HUES48 (cell line): ENCODE results near the gene JHY.
"Not testable (repeated sequence)": the region's sequence is repeated elsewhere in the genome, so short reads cannot be mapped to it uniquely, and the experiment has no call there.

ENCODE experiments used
- H3K27ac ChIP-seq: one replicate; pipeline ENCODE4 v1.7.0; 2013; ENCODE audit warnings: low read depth, low read length, inconsistent platforms
- H3K27me3 ChIP-seq: 2 replicates; pipeline ENCODE4 v1.6.1; 2013; ENCODE audit warnings: mild to moderate bottlenecking, low read length; ENCODE audit not compliant: control insufficient read depth, insufficient read depth
- H3K36me3 ChIP-seq: 2 replicates; pipeline ENCODE4 v1.6.1; 2013; ENCODE audit warnings: low read length; ENCODE audit not compliant: control insufficient read depth, insufficient read depth
- H3K4me1 ChIP-seq: 2 replicates; pipeline ENCODE4 v1.6.1; 2013; ENCODE audit warnings: mild to moderate bottlenecking, low read length; ENCODE audit not compliant: control insufficient read depth, insufficient read depth
- H3K4me3 ChIP-seq: 2 replicates; pipeline ENCODE4 v1.5.1; 2013; ENCODE audit warnings: mild to moderate bottlenecking, low read depth, low read length
- H3K9ac ChIP-seq: 2 replicates; pipeline ENCODE4 v1.6.1; 2013; ENCODE audit warnings: mild to moderate bottlenecking, low read depth, low read length, moderate library complexity
- H3K9me3 ChIP-seq: 2 replicates; pipeline ENCODE4 v1.6.1; 2013; ENCODE audit warnings: low read length; ENCODE audit not compliant: control insufficient read depth, insufficient read depth

JHY gene

GRCh38 chr11:122852074-122852795 lies 30.3 kb upstream of the JHY start:
- Histone ChIP-seq H3K27me3 (no peaks in the 10 kb centered on the region), H3K4me1 (peaks cover 14% of the 10 kb centered on the region), H3K27ac (no peak overlapping the region), H3K4me3 (no peak overlapping the region), H3K9me3 (no peaks in the 10 kb centered on the region), H3K36me3 (no peaks in the 10 kb centered on the region), H3K9ac (no peak overlapping the region)

GRCh38 chr11:122852796-122853160 lies 29.8 kb upstream of the JHY start:
- no peak overlapping the region for H3K4me3 ChIP-seq
- no peaks in the 10 kb centered on the region for H3K27me3 ChIP-seq
- H3K9ac ChIP-seq = no peak overlapping the region
- no peak overlapping the region for H3K27ac ChIP-seq
- no peaks in the 10 kb centered on the region for H3K36me3 ChIP-seq
- peaks cover 14% of the 10 kb centered on the region for H3K4me1 ChIP-seq
- H3K9me3 ChIP-seq = no peaks in the 10 kb centered on the region

- Histone ChIP-seq H3K27me3 (no peaks in the 10 kb centered on the region), H3K9ac (no peak overlapping the region), H3K27ac (no peak overlapping the region), H3K4me1 (peaks cover 14% of the 10 kb centered on the region), H3K9me3 (no peaks in the 10 kb centered on the region), H3K36me3 (no peaks in the 10 kb centered on the region), H3K4me3 (no peak overlapping the region)
These were observed 29.3 kb upstream of the JHY start for GRCh38 chr11:122853261-122853660.

- no peaks in the 10 kb centered on the region for H3K27me3 ChIP-seq
- no peaks in the 10 kb centered on the region for H3K36me3 ChIP-seq
- H3K27ac ChIP-seq = no peak overlapping the region
- H3K9ac ChIP-seq = no peak overlapping the region
- no peak overlapping the region for H3K4me3 ChIP-seq
- no peaks in the 10 kb centered on the region for H3K9me3 ChIP-seq
- peaks cover 14% of the 10 kb centered on the region for H3K4me1 ChIP-seq
These were observed 28.6 kb upstream of the JHY start for GRCh38 chr11:122853971-122854446.

GRCh38 chr11:122861631-122862030 lies 20.9 kb upstream of the JHY start:
- no peaks in the 10 kb centered on the region for H3K4me1 ChIP-seq
- no peaks in the 10 kb centered on the region for H3K9me3 ChIP-seq
- H3K9ac ChIP-seq = no peak overlapping the region
- no peak overlapping the region for H3K27ac ChIP-seq
- H3K27me3 ChIP-seq = no peaks in the 10 kb centered on the region
- H3K36me3 ChIP-seq = no peaks in the 10 kb centered on the region
- H3K4me3 ChIP-seq = no peak overlapping the region

- Histone ChIP-seq H3K4me3 (no peak overlapping the region), H3K9me3 (no peaks in the 10 kb centered on the region), H3K4me1 (no peaks in the 10 kb centered on the region), H3K27ac (no peak overlapping the region), H3K36me3 (no peaks in the 10 kb centered on the region), H3K9ac (no peak overlapping the region), H3K27me3 (no peaks in the 10 kb centered on the region)
These were observed 20.5 kb upstream of the JHY start for GRCh38 chr11:122862091-122862490.

- not testable (repeated sequence) for H3K4me3 ChIP-seq, H3K4me1 ChIP-seq, H3K9me3 ChIP-seq, H3K36me3 ChIP-seq, H3K9ac ChIP-seq, H3K27ac ChIP-seq, H3K27me3 ChIP-seq
These were observed 19.4 kb upstream of the JHY start for GRCh38 chr11:122863154-122863553.

- Histone ChIP-seq H3K4me1 (no peaks in the 10 kb centered on the region), H3K36me3 (no peaks in the 10 kb centered on the region), H3K27ac (no peak overlapping the region), H3K27me3 (no peaks in the 10 kb centered on the region), H3K9me3 (no peaks in the 10 kb centered on the region), H3K9ac (no peak overlapping the region), H3K4me3 (no peak overlapping the region)
These were observed 18.7 kb upstream of the JHY start for GRCh38 chr11:122863704-122864326.

GRCh38 chr11:122864386-122865115 lies 18.0 kb upstream of the JHY start:
- no peaks in the 10 kb centered on the region for H3K9me3 ChIP-seq
- no peak overlapping the region for H3K4me3 ChIP-seq
- H3K27ac ChIP-seq = no peak overlapping the region
- no peak overlapping the region for H3K9ac ChIP-seq
- no peaks in the 10 kb centered on the region for H3K36me3 ChIP-seq
- H3K27me3 ChIP-seq = no peaks in the 10 kb centered on the region
- no peaks in the 10 kb centered on the region for H3K4me1 ChIP-seq

GRCh38 chr11:122869622-122870021 lies 12.9 kb upstream of the JHY start:
- Histone ChIP-seq H3K4me3 (no peak overlapping the region), H3K9ac (no peak overlapping the region), H3K27ac (no peak overlapping the region), H3K36me3 (no peaks in the 10 kb centered on the region), H3K9me3 (no peaks in the 10 kb centered on the region), H3K27me3 (no peaks in the 10 kb centered on the region), H3K4me1 (no peaks in the 10 kb centered on the region)

GRCh38 chr11:122871302-122871701 lies 11.3 kb upstream of the JHY start:
- Histone ChIP-seq H3K4me1 (no peaks in the 10 kb centered on the region), H3K27ac (no peak overlapping the region), H3K4me3 (no peak overlapping the region), H3K36me3 (no peaks in the 10 kb centered on the region), H3K9me3 (no peaks in the 10 kb centered on the region), H3K27me3 (no peaks in the 10 kb centered on the region), H3K9ac (no peak overlapping the region)
